ENCODE measurements around the gene DOCK4. TPM values are rescaled to one million over a fixed set of nuclear protein-coding genes. Genes with fewer than 3 reads are reported as not detected.

Gene DOCK4
- total RNA-seq, 1 experiment from 2014 or later, result 20.4 TPM

GRCh38 chr7:112064627-112065385 is 141.4 kb downstream of the DOCK4 start:
- H3K9me3 Mint-ChIP-seq, result no peaks in the 10 kb centered on the region
- H3K4me1 Mint-ChIP-seq, result peaks cover 22% of the 10 kb centered on the region
- DNase-seq (ENCODE audit: low spot score) (no peak), ATAC-seq (0 out of 2 replicates have a peak, but pooled peaks have one; percentile 30)
- CTCF ChIA-PET, result interaction anchor here (0.9 kb wide), 1 partner anchor 139 kb away, joined by 3 read pairs; no protein-coding TSS in a partner anchor
- no peak overlapping the region for H3K4me3 Mint-ChIP-seq
- no peaks in the 10 kb centered on the region for H3K36me3 Mint-ChIP-seq
- H3K27me3 Mint-ChIP-seq (ENCODE audit: low read depth), result no peaks in the 10 kb centered on the region
- TF ChIP-seq GABPB1 (CRISPR knock-in tag; IDR thresholded peaks at IDR 0.05), result peak; percentile 75
- TF ChIP-seq NFATC4 (CRISPR knock-in tag; IDR thresholded peaks at IDR 0.05), result no peak
- no peak for TF ChIP-seq ATF2 (CRISPR knock-in tag; IDR thresholded peaks at IDR 0.05; ENCODE audit: borderline replicate concordance, low read depth)
- POLR2A ChIA-PET, result no interaction called here
- no peak overlapping the region for H3K27ac Mint-ChIP-seq

- no peak overlapping the region for H3K4me3 Mint-ChIP-seq
- peaks cover 24% of the 10 kb centered on the region for H3K4me1 Mint-ChIP-seq
- 0 out of 2 replicates have a peak, but pooled peaks cover 3% of the 10 kb centered on the region for H3K9me3 Mint-ChIP-seq
- H3K27ac Mint-ChIP-seq, result no peak overlapping the region
- no peak for TF ChIP-seq TEAD4 (CRISPR knock-in tag; IDR thresholded peaks at IDR 0.05)
- ATAC-seq (no peak), DNase-seq (ENCODE audit: low spot score) (no peak)
- no peaks in the 10 kb centered on the region for H3K27me3 Mint-ChIP-seq (ENCODE audit: low read depth)
- POLR2A ChIA-PET, result no interaction called here
- CTCF ChIA-PET, result no interaction called here
- H3K36me3 Mint-ChIP-seq, result no peaks in the 10 kb centered on the region
These were observed 142.2 kb downstream of the DOCK4 start for GRCh38 chr7:112063974-112064373.

GRCh38 chr7:112061051-112061450 is 145.1 kb downstream of the DOCK4 start:
- H3K4me3 Mint-ChIP-seq, result no peak overlapping the region
- ATAC-seq (no peak), DNase-seq (ENCODE audit: low spot score) (no peak)
- peaks cover 17% of the 10 kb centered on the region for H3K4me1 Mint-ChIP-seq
- CTCF ChIA-PET, result no interaction called here
- H3K27me3 Mint-ChIP-seq (ENCODE audit: low read depth), result no peaks in the 10 kb centered on the region
- H3K27ac Mint-ChIP-seq, result no peak overlapping the region
- H3K36me3 Mint-ChIP-seq, result no peaks in the 10 kb centered on the region
- 0 out of 2 replicates have a peak, but pooled peaks cover 3% of the 10 kb centered on the region for H3K9me3 Mint-ChIP-seq
- POLR2A ChIA-PET, result interaction anchor here (0.7 kb wide), 1 partner anchor 326 kb away, joined by 5 read pairs; no protein-coding TSS in a partner anchor
- no peak for TF ChIP-seq ATF3 (CRISPR knock-in tag; conservative IDR thresholded peaks at IDR 0.05)
- no peak for TF ChIP-seq ZBTB21 (CRISPR knock-in tag; IDR thresholded peaks at IDR 0.05; ENCODE audit: borderline replicate concordance)
- no peak for TF ChIP-seq ZNF281 (CRISPR knock-in tag; IDR thresholded peaks at IDR 0.05)
- TF ChIP-seq ZNF425 (CRISPR knock-in tag; conservative IDR thresholded peaks at IDR 0.05), result no peak
- TF ChIP-seq GTF2I (CRISPR knock-in tag; conservative IDR thresholded peaks at IDR 0.05), result no peak
- TF ChIP-seq NR3C1 (CRISPR knock-in tag; conservative IDR thresholded peaks at IDR 0.05; ENCODE audit: low read depth), result no peak
- no peak for TF ChIP-seq ATF6 (CRISPR knock-in tag; IDR thresholded peaks at IDR 0.05)
- no peak for TF ChIP-seq NFYB (CRISPR knock-in tag; conservative IDR thresholded peaks at IDR 0.05; ENCODE audit: low read depth)
- TF ChIP-seq HMGXB4 (CRISPR knock-in tag; IDR thresholded peaks at IDR 0.05), result no peak
- no peak for TF ChIP-seq AR (CRISPR knock-in tag; IDR thresholded peaks at IDR 0.05)
- TF ChIP-seq FOXK1 (CRISPR knock-in tag; IDR thresholded peaks at IDR 0.05), result no peak
